Mesendoderm (in vitro differentiated cells): ENCODE measurements around the gene MAP4K2.
A peak's percentile ranks its signal among the peaks of the same experiment; 100 is the strongest.

ENCODE experiments used
- DNase-seq: peaks from one replicate; pipeline ENCODE4 v3.0.0; 2013
- H2AK5ac ChIP-seq: 2 replicates; pipeline ENCODE4 v1.6.1; 2013; ENCODE audit warnings: low read length, inconsistent platforms
- H2BK120ac ChIP-seq: 2 replicates; pipeline ENCODE4 v1.6.1; 2013; ENCODE audit warnings: low read depth, mild to moderate bottlenecking, low read length, moderate library complexity, mixed read lengths
- H2BK15ac ChIP-seq: replicated peaks from 2 replicates; pipeline ENCODE4 v1.6.1; 2013; ENCODE audit warnings: low read depth, mild to moderate bottlenecking, moderate library complexity
- H2BK5ac ChIP-seq: 2 replicates; pipeline ENCODE4 v1.6.1; 2013; ENCODE audit warnings: low read length, inconsistent platforms
- H3K18ac ChIP-seq: 2 replicates; pipeline ENCODE4 v1.6.1; 2013; ENCODE audit warnings: mild to moderate bottlenecking, low read length, mixed read lengths
- H3K23ac ChIP-seq: one replicate; pipeline ENCODE4 v1.6.1; 2013; ENCODE audit warnings: low read length
- H3K27ac ChIP-seq: 2 replicates; pipeline ENCODE4 v1.5.1; 2013; ENCODE audit warnings: low read depth, mild to moderate bottlenecking, inconsistent platforms, low read length, moderate library complexity
- H3K27me3 ChIP-seq: 2 replicates; pipeline ENCODE4 v1.6.1; 2013; ENCODE audit warnings: low read length, control low read depth, mild to moderate bottlenecking, inconsistent platforms; ENCODE audit not compliant: insufficient read depth, poor library complexity
- H3K36me3 ChIP-seq: 2 replicates; pipeline ENCODE4 v1.6.1; 2013; ENCODE audit warnings: low read length, inconsistent platforms; ENCODE audit not compliant: control insufficient read depth, insufficient read depth
- H3K4ac ChIP-seq: one replicate; pipeline ENCODE4 v1.6.1; 2013; ENCODE audit warnings: low read depth, mild to moderate bottlenecking, low read length, moderate library complexity
- H3K4me1 ChIP-seq: 2 replicates; pipeline ENCODE4 v1.6.1; 2013; ENCODE audit warnings: low read depth, low read length, inconsistent platforms; ENCODE audit not compliant: control insufficient read depth
- H3K4me2 ChIP-seq: 2 replicates; pipeline ENCODE4 v1.6.1; 2013; ENCODE audit warnings: low read length
- H3K4me3 ChIP-seq: 2 replicates; pipeline ENCODE4 v1.5.1; 2013; ENCODE audit warnings: mild to moderate bottlenecking, low read length
- H3K56ac ChIP-seq: one replicate; pipeline ENCODE4 v1.6.1; 2013; ENCODE audit warnings: low read length
- H3K79me1 ChIP-seq: 2 replicates; pipeline ENCODE4 v1.6.1; 2013; ENCODE audit warnings: low read length, inconsistent platforms
- H3K79me2 ChIP-seq: 2 replicates; pipeline ENCODE4 v1.6.1; 2013; ENCODE audit warnings: mild to moderate bottlenecking, low read length; ENCODE audit not compliant: control insufficient read depth, insufficient read depth
- H3K9ac ChIP-seq: 2 replicates; pipeline ENCODE4 v1.6.1; 2013; ENCODE audit warnings: low read length, inconsistent platforms
- H4K5ac ChIP-seq: one replicate; pipeline ENCODE4 v1.6.1; 2013; ENCODE audit warnings: low read length
- H4K8ac ChIP-seq: one replicate; pipeline ENCODE4 v1.6.1; 2013; ENCODE audit warnings: low read depth, mild to moderate bottlenecking, control low read depth, low read length, moderate library complexity
- WGBS: extraction: QIAGEN DNeasy Blood & Tissue Kit; methylation state at CpG from one replicate; pipeline ENCODE4 v1.1.7; 2013; ENCODE audit warnings: low lambda C conversion rate, missing lambda C conversion rate; ENCODE audit not compliant: insufficient coverage; ENCODE audit errors: extremely low coverage; 5-methylcytosine and 5-hydroxymethylcytosine counted together

MAP4K2 gene

GRCh38 chr11:64787526-64788320, 15.3 kb downstream of the MAP4K2 start:
- Histone ChIP-seq H2BK120ac (no peak overlapping the region), H3K9ac (no peak overlapping the region), H3K4me1 (no peaks in the 10 kb centered on the region), H4K5ac (no peak overlapping the region), H2BK15ac (no peak overlapping the region), H4K8ac (no peak overlapping the region), H3K4me3 (no peak overlapping the region), H3K36me3 (no peaks in the 10 kb centered on the region), H3K79me1 (no peaks in the 10 kb centered on the region), H3K79me2 (no peaks in the 10 kb centered on the region), H3K23ac (no peak overlapping the region), H3K4ac (no peak overlapping the region), H3K18ac (no peak overlapping the region), H3K4me2 (no peak overlapping the region), H2AK5ac (no peak overlapping the region), H3K27me3 (no peaks in the 10 kb centered on the region), H3K27ac (no peak overlapping the region), H3K56ac (no peak overlapping the region), H2BK5ac (no peak overlapping the region)
- WGBS = no CpG with 5 or more reads among the region's 15 CpGs
- DNase-seq = peak; percentile 65

GRCh38 chr11:64786308-64786707, 16.7 kb downstream of the MAP4K2 start:
- Histone ChIP-seq H3K27me3 (no peaks in the 10 kb centered on the region), H3K79me2 (no peaks in the 10 kb centered on the region), H3K79me1 (no peaks in the 10 kb centered on the region), H3K18ac (no peak overlapping the region), H2AK5ac (no peak overlapping the region), H3K36me3 (no peaks in the 10 kb centered on the region), H3K4me2 (no peak overlapping the region), H2BK120ac (no peak overlapping the region), H3K4me3 (no peak overlapping the region), H3K4ac (no peak overlapping the region), H3K4me1 (no peaks in the 10 kb centered on the region), H3K27ac (no peak overlapping the region), H2BK5ac (no peak overlapping the region), H3K56ac (no peak overlapping the region), H3K9ac (no peak overlapping the region), H4K5ac (no peak overlapping the region), H4K8ac (no peak overlapping the region), H2BK15ac (no peak overlapping the region), H3K23ac (no peak overlapping the region)
- DNase-seq = no peak
- WGBS = no CpG with 5 or more reads among the region's 10 CpGs

GRCh38 chr11:64784813-64785581, 18.0 kb downstream of the MAP4K2 start:
- Histone ChIP-seq H3K79me1 (no peaks in the 10 kb centered on the region), H4K8ac (no peak overlapping the region), H2BK15ac (no peak overlapping the region), H3K4me2 (no peak overlapping the region), H3K4me3 (no peak overlapping the region), H4K5ac (no peak overlapping the region), H3K9ac (no peak overlapping the region), H3K56ac (no peak overlapping the region), H3K4me1 (no peaks in the 10 kb centered on the region), H3K4ac (no peak overlapping the region), H3K23ac (no peak overlapping the region), H2BK120ac (no peak overlapping the region), H3K27ac (no peak overlapping the region), H3K79me2 (no peaks in the 10 kb centered on the region), H2BK5ac (no peak overlapping the region), H3K36me3 (no peaks in the 10 kb centered on the region), H3K18ac (no peak overlapping the region), H2AK5ac (no peak overlapping the region), H3K27me3 (no peaks in the 10 kb centered on the region)
- WGBS = no CpG with 5 or more reads among the region's 12 CpGs
- no peak for DNase-seq

- H3K18ac ChIP-seq = peak within 1 kb of the TSS; percentile 100
- H3K27me3 ChIP-seq = no peaks in the 10 kb centered on the region
- WGBS = no CpG with 5 or more reads among the region's 80 CpGs
- no peak within 1 kb of the TSS for H4K5ac ChIP-seq
- H3K4me2 ChIP-seq = peak within 1 kb of the TSS; percentile 66
- peak within 1 kb of the TSS; percentile 100 for H3K27ac ChIP-seq
- peak within 1 kb of the TSS; percentile 98 for H3K9ac ChIP-seq
- H3K23ac ChIP-seq = peak within 1 kb of the TSS; percentile 35
- peak within 1 kb of the TSS; percentile 100 for H4K8ac ChIP-seq
- peaks cover 32% of the 10 kb centered on the region for H3K79me2 ChIP-seq
- H2AK5ac ChIP-seq = no peak within 1 kb of the TSS
- peak within 1 kb of the TSS; percentile 100 for H3K4ac ChIP-seq
- peak within 1 kb of the TSS; percentile 98 for H3K56ac ChIP-seq
- H3K79me1 ChIP-seq = peaks cover 9% of the 10 kb centered on the region
- peaks cover 13% of the 10 kb centered on the region for H3K36me3 ChIP-seq
- H2BK15ac ChIP-seq = no peak within 1 kb of the TSS
- peak; percentile 100 for DNase-seq
- peak within 1 kb of the TSS; percentile 96 for H3K4me3 ChIP-seq
- H2BK120ac ChIP-seq = peak within 1 kb of the TSS; percentile 100
- no peaks in the 10 kb centered on the region for H3K4me1 ChIP-seq
- H2BK5ac ChIP-seq = no peak within 1 kb of the TSS
Observed at GRCh38 chr11:64778473-64779298, 24.3 kb downstream of the MAP4K2 start, which contains the start of gene SF1. Gene SF1, minus strand, starts transcription at chr11:64778542. Its CDS starts 150 bp downstream, at chr11:64778392.

GRCh38 chr11:64778223-64778472, 24.9 kb downstream of the MAP4K2 start:
- Histone ChIP-seq H3K79me2 (peaks cover 37% of the 10 kb centered on the region), H4K8ac (peak overlapping the region; percentile 100), H2BK120ac (peak overlapping the region; percentile 100), H3K79me1 (peaks cover 13% of the 10 kb centered on the region), H3K4me2 (no peak overlapping the region), H3K4me3 (peak overlapping the region; percentile 79), H3K56ac (peak overlapping the region; percentile 91), H4K5ac (no peak overlapping the region), H2BK15ac (no peak overlapping the region), H3K27ac (peak overlapping the region; percentile 100), H3K4ac (peak overlapping the region; percentile 100), H3K9ac (peak overlapping the region; percentile 91), H3K27me3 (no peaks in the 10 kb centered on the region), H3K18ac (peak overlapping the region; percentile 100), H2BK5ac (no peak overlapping the region), H3K36me3 (peaks cover 18% of the 10 kb centered on the region), H3K23ac (peak overlapping the region; percentile 35), H2AK5ac (no peak overlapping the region), H3K4me1 (no peaks in the 10 kb centered on the region)
- DNase-seq = no peak
- no CpG with 5 or more reads among the region's 28 CpGs for WGBS
